ENCODE measurements around the gene TMPRSS11D. TPM values are rescaled to one million over a fixed set of nuclear protein-coding genes. Genes with fewer than 3 reads are reported as not detected.

TMPRSS11D gene
- total and polyA plus RNA-seq, 2 of the 13 experiments (the other 11 are each of a cell fraction or from before 2014, with no cell fraction given), result not detected

DNA sequence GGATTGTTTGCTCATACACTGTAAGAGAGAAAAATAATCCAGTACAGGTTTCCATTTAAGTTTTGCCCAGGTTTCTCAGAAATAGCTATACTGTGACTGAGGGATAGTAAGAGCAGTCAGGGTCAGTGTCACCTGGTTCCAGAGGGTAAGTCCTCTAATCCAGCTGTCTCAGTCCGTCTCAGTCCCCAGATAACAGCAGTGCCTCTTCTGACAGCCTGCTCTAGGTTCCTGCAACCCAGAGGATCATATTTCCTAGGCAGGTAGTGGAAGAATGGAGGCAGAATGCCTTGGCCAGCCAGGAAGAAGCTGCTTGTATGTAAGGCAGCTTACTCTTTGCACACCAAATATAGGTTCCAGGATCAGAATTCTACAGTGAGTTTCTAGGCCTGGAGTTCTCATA is 107.1 kb downstream of the TMPRSS11D start:
- intact Hi-C loops (cut with micrococcal nuclease; ENCODE audit: unreplicated experiment) (no loop called here), in situ Hi-C loops (cut with HindIII; ENCODE audit: extremely low pct_ligation_motif_present, low pct_unique_long_range_greater_than_20kb) (no loop called here)
- Histone ChIP-seq H3K9ac (ENCODE audit: insufficient read depth, low read depth, low read length) (no peak overlapping the region), H3K27ac (ENCODE audit: extremely low read length, insufficient read depth, low read length) (no peak overlapping the region), H4K20me1 (ENCODE audit: insufficient read depth, low read length) (no peaks in the 10 kb centered on the region), H3K9me3 (ENCODE audit: low read length) (no peaks in the 10 kb centered on the region), H3K4me3 (replicated peaks in 1 of 3; ENCODE audit: insufficient read depth in 1 of 3, low read depth in 2 of 3, low read length in 3 of 3) (no peak overlapping the region), H3K27me3 (ENCODE audit: control insufficient read depth in 1 of 2, insufficient read depth in 2 of 2, low read length in 2 of 2) (no peaks in the 10 kb centered on the region), H3K36me3 (replicated peaks in 1 of 2; ENCODE audit: control insufficient read depth in 1 of 2, insufficient read depth in 2 of 2, low read length in 2 of 2) (no peaks in the 10 kb centered on the region), H2AFZ (ENCODE audit: low read length) (no peak overlapping the region), H3K4me2 (ENCODE audit: low read depth, low read length) (no peak overlapping the region), H3K79me2 (ENCODE audit: insufficient read depth, low read length) (no peaks in the 10 kb centered on the region), H3K4me1 (ENCODE audit: insufficient read depth, low read length) (no peaks in the 10 kb centered on the region)
- ChIA-PET CTCF (ENCODE audit: low intra/inter-chr PET ratio, low total read pairs) (no interaction called here), POLR2A (no interaction called here)
- ATAC-seq (no peak), DNase-seq (ENCODE audit: low spot score) (no peak), FAIRE-seq (no peak)
- BruUV-seq (replicated peaks), result no TSS peak
- no peak for TF ChIP-seq ZNF720 (CRISPR knock-in tag; IDR thresholded peaks at IDR 0.05)
- no peak for TF ChIP-seq SRSF9 (IDR thresholded peaks at IDR 0.05; ENCODE audit: borderline replicate concordance, insufficient read depth, low read depth, low read length, poor library complexity, severe bottlenecking)
- TF ChIP-seq, protein P1, sequence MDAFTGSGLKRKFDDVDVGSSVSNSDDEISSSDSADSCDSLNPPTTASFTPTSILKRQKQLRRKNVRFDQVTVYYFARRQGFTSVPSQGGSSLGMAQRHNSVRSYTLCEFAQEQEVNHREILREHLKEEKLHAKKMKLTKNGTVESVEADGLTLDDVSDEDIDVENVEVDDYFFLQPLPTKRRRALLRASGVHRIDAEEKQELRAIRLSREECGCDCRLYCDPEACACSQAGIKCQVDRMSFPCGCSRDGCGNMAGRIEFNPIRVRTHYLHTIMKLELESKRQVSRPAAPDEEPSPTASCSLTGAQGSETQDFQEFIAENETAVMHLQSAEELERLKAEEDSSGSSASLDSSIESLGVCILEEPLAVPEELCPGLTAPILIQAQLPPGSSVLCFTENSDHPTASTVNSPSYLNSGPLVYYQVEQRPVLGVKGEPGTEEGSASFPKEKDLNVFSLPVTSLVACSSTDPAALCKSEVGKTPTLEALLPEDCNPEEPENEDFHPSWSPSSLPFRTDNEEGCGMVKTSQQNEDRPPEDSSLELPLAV (CRISPR knock-in tag; conservative IDR thresholded peaks at IDR 0.05; ENCODE audit: low read depth), result no peak
- TF ChIP-seq RFX1 (IDR thresholded peaks at IDR 0.05), result no peak
- TF ChIP-seq, protein P2, sequence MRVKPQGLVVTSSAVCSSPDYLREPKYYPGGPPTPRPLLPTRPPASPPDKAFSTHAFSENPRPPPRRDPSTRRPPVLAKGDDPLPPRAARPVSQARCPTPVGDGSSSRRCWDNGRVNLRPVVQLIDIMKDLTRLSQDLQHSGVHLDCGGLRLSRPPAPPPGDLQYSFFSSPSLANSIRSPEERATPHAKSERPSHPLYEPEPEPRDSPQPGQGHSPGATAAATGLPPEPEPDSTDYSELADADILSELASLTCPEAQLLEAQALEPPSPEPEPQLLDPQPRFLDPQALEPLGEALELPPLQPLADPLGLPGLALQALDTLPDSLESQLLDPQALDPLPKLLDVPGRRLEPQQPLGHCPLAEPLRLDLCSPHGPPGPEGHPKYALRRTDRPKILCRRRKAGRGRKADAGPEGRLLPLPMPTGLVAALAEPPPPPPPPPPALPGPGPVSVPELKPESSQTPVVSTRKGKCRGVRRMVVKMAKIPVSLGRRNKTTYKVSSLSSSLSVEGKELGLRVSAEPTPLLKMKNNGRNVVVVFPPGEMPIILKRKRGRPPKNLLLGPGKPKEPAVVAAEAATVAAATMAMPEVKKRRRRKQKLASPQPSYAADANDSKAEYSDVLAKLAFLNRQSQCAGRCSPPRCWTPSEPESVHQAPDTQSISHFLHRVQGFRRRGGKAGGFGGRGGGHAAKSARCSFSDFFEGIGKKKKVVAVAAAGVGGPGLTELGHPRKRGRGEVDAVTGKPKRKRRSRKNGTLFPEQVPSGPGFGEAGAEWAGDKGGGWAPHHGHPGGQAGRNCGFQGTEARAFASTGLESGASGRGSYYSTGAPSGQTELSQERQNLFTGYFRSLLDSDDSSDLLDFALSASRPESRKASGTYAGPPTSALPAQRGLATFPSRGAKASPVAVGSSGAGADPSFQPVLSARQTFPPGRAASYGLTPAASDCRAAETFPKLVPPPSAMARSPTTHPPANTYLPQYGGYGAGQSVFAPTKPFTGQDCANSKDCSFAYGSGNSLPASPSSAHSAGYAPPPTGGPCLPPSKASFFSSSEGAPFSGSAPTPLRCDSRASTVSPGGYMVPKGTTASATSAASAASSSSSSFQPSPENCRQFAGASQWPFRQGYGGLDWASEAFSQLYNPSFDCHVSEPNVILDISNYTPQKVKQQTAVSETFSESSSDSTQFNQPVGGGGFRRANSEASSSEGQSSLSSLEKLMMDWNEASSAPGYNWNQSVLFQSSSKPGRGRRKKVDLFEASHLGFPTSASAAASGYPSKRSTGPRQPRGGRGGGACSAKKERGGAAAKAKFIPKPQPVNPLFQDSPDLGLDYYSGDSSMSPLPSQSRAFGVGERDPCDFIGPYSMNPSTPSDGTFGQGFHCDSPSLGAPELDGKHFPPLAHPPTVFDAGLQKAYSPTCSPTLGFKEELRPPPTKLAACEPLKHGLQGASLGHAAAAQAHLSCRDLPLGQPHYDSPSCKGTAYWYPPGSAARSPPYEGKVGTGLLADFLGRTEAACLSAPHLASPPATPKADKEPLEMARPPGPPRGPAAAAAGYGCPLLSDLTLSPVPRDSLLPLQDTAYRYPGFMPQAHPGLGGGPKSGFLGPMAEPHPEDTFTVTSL (CRISPR knock-in tag; IDR thresholded peaks at IDR 0.05; ENCODE audit: borderline replicate concordance), result no peak
- TF ChIP-seq, protein P3, sequence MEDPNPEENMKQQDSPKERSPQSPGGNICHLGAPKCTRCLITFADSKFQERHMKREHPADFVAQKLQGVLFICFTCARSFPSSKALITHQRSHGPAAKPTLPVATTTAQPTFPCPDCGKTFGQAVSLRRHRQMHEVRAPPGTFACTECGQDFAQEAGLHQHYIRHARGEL (CRISPR knock-in tag; IDR thresholded peaks at IDR 0.05), result no peak
- no peak for TF ChIP-seq ZNF432 (CRISPR knock-in tag; IDR thresholded peaks at IDR 0.05; ENCODE audit: borderline replicate concordance)
- TF ChIP-seq SNRNP70 (IDR thresholded peaks at IDR 0.05; ENCODE audit: low read depth, low read length), result no peak
- TF ChIP-seq ATM (IDR thresholded peaks at IDR 0.05; ENCODE audit: borderline replicate concordance), result no peak
- no peak for TF ChIP-seq JDP2 (CRISPR knock-in tag; IDR thresholded peaks at IDR 0.05; ENCODE audit: borderline replicate concordance)
- 80% methylated on average over 1 of the region's 1 CpG for WGBS (ENCODE audit: low lambda C conversion rate)
